GM12873 (cell line): ENCODE measurements around the gene NOX3.

Source experiments
- CTCF ChIP-seq: IDR thresholded peaks from 2 replicates; pipeline ENCODE4 v1.5.1; 2012; ENCODE audit warnings: low read depth, mild to moderate bottlenecking, moderate library complexity, low read length, control low read depth; ENCODE audit not compliant: insufficient read depth; ENCODE audit errors: missing control alignments

The NOX3 gene

GRCh38 chr6:155485756-155486155, 30.1 kb upstream of the NOX3 start:
- TF ChIP-seq CTCF = no peak

GRCh38 chr6:155483858-155484257, 28.2 kb upstream of the NOX3 start:
- no peak for TF ChIP-seq CTCF

- no peak for TF ChIP-seq CTCF
Measured at GRCh38 chr6:155481215-155481614, 25.6 kb upstream of the NOX3 start.

GRCh38 chr6:155473741-155474140, 18.1 kb upstream of the NOX3 start:
- TF ChIP-seq CTCF = no peak

- TF ChIP-seq CTCF = no peak
Measured at GRCh38 chr6:155472886-155473285, 17.2 kb upstream of the NOX3 start.

- no peak for TF ChIP-seq CTCF
Measured at GRCh38 chr6:155466539-155466938, 10.9 kb upstream of the NOX3 start.

- no peak for TF ChIP-seq CTCF
Measured at GRCh38 chr6:155461556-155461955, 5.9 kb upstream of the NOX3 start.
